Gastrocnemius medialis (tissue), 4 donors: ENCODE results near the gene CELSR1.

Experiments
- POLR2A ChIP-seq, 2 donors: fragments of 450-650 bp; IDR thresholded peaks; one replicate each; pipeline ENCODE4 v1.6.1; 2017; ENCODE audit warnings: antibody characterized with exemption in 2 of 2, mild to moderate bottlenecking in 2 of 2, moderate library complexity in 2 of 2
- TF ChIP-seq, protein P1 (sequence below), 5 experiments: fragments of 450-650 bp in 3 of 5; fragments of 200-600 bp in 2 of 5; sonication (generic) in 2 of 5; IDR thresholded peaks in 4 of 5; conservative IDR thresholded peaks in 1 of 5; 1 replicate in 4 of 5; 2 replicates in 1 of 5; pipeline ENCODE4 v1.5.1; 2016 to 2019; ENCODE audit warnings: antibody characterized with exemption in 5 of 5, mild to moderate bottlenecking in 3 of 5, moderate library complexity in 3 of 5

DNA sequence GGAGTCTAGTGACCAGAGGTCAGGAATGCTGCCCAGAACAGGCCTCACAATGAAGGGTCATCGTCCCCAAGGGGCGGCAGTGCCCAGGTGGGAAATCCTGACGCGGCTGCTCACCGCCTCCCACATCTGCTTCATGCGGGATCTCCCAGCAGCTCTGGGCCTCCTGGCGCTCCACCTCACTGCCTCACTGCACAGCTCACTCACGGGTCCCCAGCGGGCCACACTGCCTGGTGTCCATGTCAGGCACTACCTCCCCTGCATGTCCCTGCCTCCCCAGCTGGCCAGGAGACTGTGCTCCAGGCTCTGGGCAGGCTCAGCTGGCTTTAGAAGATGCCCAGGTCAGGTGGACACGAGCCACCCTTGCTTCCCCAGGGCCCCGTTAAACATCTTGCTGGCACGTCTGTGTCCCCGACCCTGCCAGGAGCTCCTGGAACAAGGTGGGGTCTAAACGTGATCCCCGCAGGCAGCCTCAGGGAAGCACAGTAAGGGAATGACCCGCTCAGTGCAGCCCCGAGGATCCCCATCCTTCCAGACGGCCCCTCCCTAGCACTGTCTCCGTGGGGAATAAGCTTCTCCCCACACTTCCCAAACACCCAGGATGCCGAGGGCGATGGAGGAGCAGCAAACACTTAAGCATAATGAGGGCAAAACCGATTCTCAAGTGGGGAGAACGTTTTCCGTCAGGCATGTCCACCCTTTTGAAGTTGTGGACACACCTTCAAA lies 108.7 kb downstream of the CELSR1 start:
- TF ChIP-seq POLR2A (IDR thresholded peaks at IDR 0.05) = no peak
- TF ChIP-seq, protein P1, sequence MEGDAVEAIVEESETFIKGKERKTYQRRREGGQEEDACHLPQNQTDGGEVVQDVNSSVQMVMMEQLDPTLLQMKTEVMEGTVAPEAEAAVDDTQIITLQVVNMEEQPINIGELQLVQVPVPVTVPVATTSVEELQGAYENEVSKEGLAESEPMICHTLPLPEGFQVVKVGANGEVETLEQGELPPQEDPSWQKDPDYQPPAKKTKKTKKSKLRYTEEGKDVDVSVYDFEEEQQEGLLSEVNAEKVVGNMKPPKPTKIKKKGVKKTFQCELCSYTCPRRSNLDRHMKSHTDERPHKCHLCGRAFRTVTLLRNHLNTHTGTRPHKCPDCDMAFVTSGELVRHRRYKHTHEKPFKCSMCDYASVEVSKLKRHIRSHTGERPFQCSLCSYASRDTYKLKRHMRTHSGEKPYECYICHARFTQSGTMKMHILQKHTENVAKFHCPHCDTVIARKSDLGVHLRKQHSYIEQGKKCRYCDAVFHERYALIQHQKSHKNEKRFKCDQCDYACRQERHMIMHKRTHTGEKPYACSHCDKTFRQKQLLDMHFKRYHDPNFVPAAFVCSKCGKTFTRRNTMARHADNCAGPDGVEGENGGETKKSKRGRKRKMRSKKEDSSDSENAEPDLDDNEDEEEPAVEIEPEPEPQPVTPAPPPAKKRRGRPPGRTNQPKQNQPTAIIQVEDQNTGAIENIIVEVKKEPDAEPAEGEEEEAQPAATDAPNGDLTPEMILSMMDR (IDR thresholded peaks at IDR 0.05 in 4 of 5, conservative IDR thresholded peaks at IDR 0.05 in 1 of 5) = no peak
